ENCODE measurements around the gene RAB11FIP5.

RAB11FIP5 gene

DNA sequence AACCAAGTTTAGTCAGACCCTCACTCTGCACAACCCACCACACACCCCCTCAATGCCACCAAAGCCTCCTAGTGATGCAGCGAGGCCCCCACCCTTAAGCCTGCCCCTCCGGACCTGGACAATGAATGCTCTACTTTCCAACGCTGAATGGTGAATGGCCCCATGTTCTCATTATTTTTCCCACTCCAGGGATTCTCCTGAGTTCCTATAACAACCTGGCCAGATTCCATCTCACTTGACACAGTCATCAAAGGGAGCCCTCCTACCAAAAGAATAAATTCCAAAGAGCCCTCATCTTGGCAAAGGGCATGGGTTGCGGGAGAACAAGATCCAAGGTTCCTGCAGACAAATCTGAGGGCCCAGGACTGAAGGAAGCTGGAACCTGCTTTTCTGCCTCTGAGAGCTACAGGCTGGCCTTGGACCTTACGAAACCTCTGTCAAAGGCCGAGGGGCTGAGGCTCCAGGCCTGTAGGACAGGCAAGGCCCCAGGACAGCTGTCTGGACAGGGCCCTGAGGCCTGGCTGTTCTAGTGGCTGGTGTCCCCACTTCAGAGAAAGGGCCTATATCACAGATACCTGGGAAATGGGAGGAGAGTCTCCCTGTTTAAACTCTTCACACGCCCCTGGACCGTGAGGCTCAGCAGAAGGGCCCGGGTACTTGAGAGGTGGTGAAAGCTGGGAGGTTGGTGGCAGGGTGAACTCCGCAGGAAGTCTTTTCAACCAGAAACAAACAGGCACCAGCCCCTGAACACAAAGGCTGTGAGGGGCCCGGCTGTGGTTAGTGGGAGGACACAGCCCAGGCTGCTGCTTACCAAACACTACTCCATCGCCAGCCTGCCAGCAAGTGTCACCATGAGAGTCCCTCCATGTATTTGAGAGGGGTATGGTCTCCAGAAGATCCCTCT lies 68.6 kb downstream of the RAB11FIP5 start:
- H3K4me3 ChIP-seq (ENCODE audit: low read depth, low read length), result no peak overlapping the region
- TF ChIP-seq MYC (IDR thresholded peaks at IDR 0.05; ENCODE audit: low read depth, low read length) (peak; percentile 17; the same call in 1 of the 2 replicates), POLR2A (IDR thresholded peaks at IDR 0.05; ENCODE audit: extremely low read depth, insufficient read length) (no peak)
- TF ChIP-seq, protein P1, sequence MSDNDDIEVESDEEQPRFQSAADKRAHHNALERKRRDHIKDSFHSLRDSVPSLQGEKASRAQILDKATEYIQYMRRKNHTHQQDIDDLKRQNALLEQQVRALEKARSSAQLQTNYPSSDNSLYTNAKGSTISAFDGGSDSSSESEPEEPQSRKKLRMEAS (IDR thresholded peaks at IDR 0.05; ENCODE audit: low read depth, low read length), result peak; percentile 23; the same call in 1 of the 2 replicates
- TF ChIP-seq, protein P2, sequence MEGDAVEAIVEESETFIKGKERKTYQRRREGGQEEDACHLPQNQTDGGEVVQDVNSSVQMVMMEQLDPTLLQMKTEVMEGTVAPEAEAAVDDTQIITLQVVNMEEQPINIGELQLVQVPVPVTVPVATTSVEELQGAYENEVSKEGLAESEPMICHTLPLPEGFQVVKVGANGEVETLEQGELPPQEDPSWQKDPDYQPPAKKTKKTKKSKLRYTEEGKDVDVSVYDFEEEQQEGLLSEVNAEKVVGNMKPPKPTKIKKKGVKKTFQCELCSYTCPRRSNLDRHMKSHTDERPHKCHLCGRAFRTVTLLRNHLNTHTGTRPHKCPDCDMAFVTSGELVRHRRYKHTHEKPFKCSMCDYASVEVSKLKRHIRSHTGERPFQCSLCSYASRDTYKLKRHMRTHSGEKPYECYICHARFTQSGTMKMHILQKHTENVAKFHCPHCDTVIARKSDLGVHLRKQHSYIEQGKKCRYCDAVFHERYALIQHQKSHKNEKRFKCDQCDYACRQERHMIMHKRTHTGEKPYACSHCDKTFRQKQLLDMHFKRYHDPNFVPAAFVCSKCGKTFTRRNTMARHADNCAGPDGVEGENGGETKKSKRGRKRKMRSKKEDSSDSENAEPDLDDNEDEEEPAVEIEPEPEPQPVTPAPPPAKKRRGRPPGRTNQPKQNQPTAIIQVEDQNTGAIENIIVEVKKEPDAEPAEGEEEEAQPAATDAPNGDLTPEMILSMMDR (IDR thresholded peaks at IDR 0.05; ENCODE audit: low read depth, low read length), result no peak
- peak; percentile 84 for DNase-seq (ENCODE audit: low read depth)

DNA sequence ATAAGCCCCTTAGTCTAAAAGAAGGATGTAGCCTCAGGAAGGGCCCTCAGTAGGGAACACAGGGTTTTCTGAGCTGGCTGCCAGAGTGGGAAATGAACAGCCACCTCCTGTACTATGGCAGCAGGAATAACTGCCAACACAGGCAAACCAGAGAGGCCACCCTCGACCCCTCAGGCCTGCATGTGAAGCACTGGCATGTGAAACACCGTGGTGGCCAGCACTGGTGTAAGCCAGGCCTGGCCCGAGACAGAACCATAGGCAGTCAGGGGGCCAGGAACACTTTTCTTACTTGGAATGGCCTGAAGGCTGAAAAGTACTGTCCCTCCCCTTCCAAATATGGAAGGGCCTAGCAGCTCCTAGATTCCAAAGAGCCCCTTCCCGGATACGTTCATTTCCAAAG lies 69.5 kb downstream of the RAB11FIP5 start:
- DNase-seq (ENCODE audit: low read depth), result no peak
- TF ChIP-seq, protein P2 (IDR thresholded peaks at IDR 0.05; ENCODE audit: low read depth, low read length), result no peak
- no peak for TF ChIP-seq MYC (IDR thresholded peaks at IDR 0.05; ENCODE audit: low read depth, low read length)
- TF ChIP-seq, protein P1 (IDR thresholded peaks at IDR 0.05; ENCODE audit: low read depth, low read length), result no peak
- no peak for TF ChIP-seq POLR2A (IDR thresholded peaks at IDR 0.05; ENCODE audit: extremely low read depth, insufficient read length)
- no peak overlapping the region for H3K4me3 ChIP-seq (ENCODE audit: low read depth, low read length)

DNA sequence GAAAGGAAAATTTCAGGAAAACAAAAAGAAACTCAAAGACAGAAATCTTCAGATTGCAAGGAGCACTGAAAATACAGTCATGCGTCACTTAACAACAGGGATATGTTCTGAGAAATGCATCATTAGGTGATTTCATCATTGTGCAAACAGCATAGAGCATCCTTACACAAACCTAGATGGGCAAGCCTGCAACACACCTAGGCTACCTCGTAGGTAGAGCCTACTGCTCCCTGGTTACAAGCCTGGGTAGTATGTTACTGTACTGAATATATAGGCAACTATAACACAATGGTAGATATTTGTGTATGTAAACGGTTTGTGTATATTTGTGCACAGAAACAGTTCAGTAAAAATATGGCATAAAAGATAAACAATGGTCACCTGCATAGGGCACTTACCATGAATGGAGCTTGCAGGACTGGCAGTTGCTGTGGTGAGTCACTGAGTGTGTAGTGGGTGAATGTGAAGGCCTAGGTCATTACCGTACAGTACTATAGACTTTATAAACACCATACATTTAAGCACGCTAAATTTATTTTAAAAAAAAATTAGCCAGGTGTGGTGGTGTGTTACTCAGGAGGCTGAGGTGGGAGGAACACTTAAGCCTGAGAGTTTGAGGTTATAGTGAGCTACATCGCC lies 74.7 kb downstream of the RAB11FIP5 start:
- H3K4me3 ChIP-seq (ENCODE audit: low read depth, low read length), result no peak overlapping the region
- TF ChIP-seq MYC (IDR thresholded peaks at IDR 0.05; ENCODE audit: low read depth, low read length) (no peak), POLR2A (IDR thresholded peaks at IDR 0.05; ENCODE audit: extremely low read depth, insufficient read length) (no peak)
- TF ChIP-seq, protein P1 (IDR thresholded peaks at IDR 0.05; ENCODE audit: low read depth, low read length), result no peak
- TF ChIP-seq, protein P2 (IDR thresholded peaks at IDR 0.05; ENCODE audit: low read depth, low read length), result no peak
- no peak for DNase-seq (ENCODE audit: low read depth)

DNA sequence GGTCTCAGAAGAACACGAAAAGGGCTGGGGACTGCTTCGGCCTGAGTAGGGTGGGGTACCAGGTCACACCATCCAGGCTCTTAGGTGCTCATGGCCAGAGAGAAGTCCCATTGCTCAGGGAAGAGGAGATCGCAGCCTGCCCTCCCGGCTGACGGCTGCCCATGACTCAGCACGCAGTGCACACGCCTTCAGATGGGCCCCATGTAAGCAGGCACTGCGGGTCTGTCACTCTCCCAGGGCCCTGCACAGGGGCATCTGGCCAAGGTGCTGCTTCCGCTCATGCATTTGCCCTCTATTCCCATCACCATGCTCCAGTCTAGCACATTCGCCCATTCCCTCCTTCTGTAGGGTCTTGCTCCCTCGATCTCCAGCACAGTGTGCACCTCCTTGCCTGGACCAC lies 76.0 kb downstream of the RAB11FIP5 start:
- peak; percentile 57 for DNase-seq (ENCODE audit: low read depth)
- TF ChIP-seq, protein P1 (IDR thresholded peaks at IDR 0.05; ENCODE audit: low read depth, low read length), result no peak
- TF ChIP-seq, protein P2 (IDR thresholded peaks at IDR 0.05; ENCODE audit: low read depth, low read length), result no peak
- TF ChIP-seq POLR2A (IDR thresholded peaks at IDR 0.05; ENCODE audit: extremely low read depth, insufficient read length) (no peak), MYC (IDR thresholded peaks at IDR 0.05; ENCODE audit: low read depth, low read length) (no peak)

DNA sequence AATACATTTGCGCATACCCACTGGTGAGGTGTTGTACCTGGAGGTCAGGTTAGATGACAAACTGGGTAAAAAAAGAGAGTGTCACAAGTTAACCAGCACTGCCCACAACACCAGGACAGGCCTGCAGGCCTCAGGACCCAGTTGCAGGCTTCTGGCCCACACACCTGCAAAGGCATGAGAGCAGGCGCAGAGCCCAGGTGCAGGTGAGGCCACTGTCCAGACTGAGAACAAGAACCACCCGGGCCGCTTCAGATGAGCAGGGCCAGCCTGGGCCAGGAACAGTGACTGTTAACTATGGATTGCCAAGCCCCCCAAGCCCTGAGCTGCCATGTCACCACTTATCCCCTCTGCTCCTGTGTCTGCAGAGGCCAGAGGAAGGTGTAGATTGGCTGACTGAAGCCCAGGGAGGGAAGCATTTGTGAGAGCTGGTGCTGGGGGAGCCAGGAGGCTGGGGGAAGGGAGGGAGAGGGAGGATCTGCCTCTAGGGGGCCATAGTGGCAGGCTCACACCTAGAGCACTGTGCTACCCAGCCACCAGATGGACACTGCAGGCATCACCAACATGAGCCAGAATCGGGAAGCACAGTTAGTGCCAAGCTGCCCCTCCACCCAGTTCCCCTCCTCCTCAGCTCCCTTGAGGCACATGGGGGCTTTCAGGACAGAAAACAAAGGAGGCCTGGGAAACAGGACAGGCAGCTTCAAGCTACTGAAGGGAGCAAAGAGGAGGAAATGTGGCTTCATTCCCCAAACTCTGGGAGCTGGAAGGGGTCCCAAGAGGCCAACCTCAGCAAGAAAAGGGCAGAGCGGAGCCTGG lies 76.6 kb downstream of the RAB11FIP5 start:
- H3K4me3 ChIP-seq (ENCODE audit: low read depth, low read length), result no peak overlapping the region
- peak; percentile 77 for DNase-seq (ENCODE audit: low read depth)
- TF ChIP-seq, protein P2 (IDR thresholded peaks at IDR 0.05; ENCODE audit: low read depth, low read length), result peak; percentile 37
- TF ChIP-seq POLR2A (IDR thresholded peaks at IDR 0.05; ENCODE audit: extremely low read depth, insufficient read length), result no peak
- no peak for TF ChIP-seq MYC (IDR thresholded peaks at IDR 0.05; ENCODE audit: low read depth, low read length)
- TF ChIP-seq, protein P1 (IDR thresholded peaks at IDR 0.05; ENCODE audit: low read depth, low read length), result no peak

More for the DNA sequence above, 76.0 kb downstream of the RAB11FIP5 start:
- no peak overlapping the region for H3K4me3 ChIP-seq (ENCODE audit: low read depth, low read length)

All from NB4 (cell line).